GM19035 (cell line): ENCODE data around the gene MMP3.

Source experiments
- ATAC-seq: cut with Tn5 transposase; IDR thresholded peaks from one replicate; pipeline ENCODE4 v1.9.1; 2021; ENCODE audit not compliant: unreplicated experiment

MMP3 gene

GRCh38 chr11:102792604-102793003 is 50.8 kb downstream of the MMP3 start:
- ATAC-seq, result no peak

- ATAC-seq, result no peak
Observed at GRCh38 chr11:102791271-102792036, 52.0 kb downstream of the MMP3 start.

- no peak for ATAC-seq
Observed at GRCh38 chr11:102788334-102788995, 54.9 kb downstream of the MMP3 start.
